HEK293T (cell line): ENCODE results near the gene POLE4.

Experiments
- BHLHE40 ChIP-seq: fragments of 450-650 bp; IDR thresholded peaks from 2 replicates; pipeline ENCODE4 v1.6.1; 2016; ENCODE audit warnings: mild to moderate bottlenecking, moderate library complexity, borderline replicate concordance
- ELF4 ChIP-seq: fragments of 450-650 bp; IDR thresholded peaks from 2 replicates; pipeline ENCODE4 v1.6.1; 2017; ENCODE audit warnings: antibody characterized with exemption
- FOXA1 ChIP-seq: fragments of 450-650 bp; IDR thresholded peaks from 2 replicates; pipeline ENCODE4 v1.6.1; 2016; ENCODE audit warnings: mild to moderate bottlenecking
- HDGF ChIP-seq: fragments of 450-650 bp; IDR thresholded peaks from 2 replicates; pipeline ENCODE4 v1.6.1; 2017; ENCODE audit warnings: antibody characterized with exemption, borderline replicate concordance
- L3MBTL2 ChIP-seq: fragments of 450-650 bp; conservative IDR thresholded peaks from 2 replicates; pipeline ENCODE4 v1.6.1; 2016; ENCODE audit warnings: mild to moderate bottlenecking
- LEF1 ChIP-seq: fragments of 450-650 bp; IDR thresholded peaks from 2 replicates; pipeline ENCODE4 v1.6.1; 2017; ENCODE audit warnings: mild to moderate bottlenecking, borderline replicate concordance
- NFRKB ChIP-seq: fragments of 450-650 bp; IDR thresholded peaks from 2 replicates; pipeline ENCODE4 v1.6.1; 2016; ENCODE audit warnings: mild to moderate bottlenecking, moderate library complexity
- SP1 ChIP-seq: fragments of 450-650 bp; IDR thresholded peaks from 2 replicates; pipeline ENCODE4 v1.6.1; 2017
- SUZ12 ChIP-seq: fragments of 450-650 bp; IDR thresholded peaks from 2 replicates; pipeline ENCODE4 v1.6.1; 2016; ENCODE audit warnings: mild to moderate bottlenecking
- ZNF384 ChIP-seq: fragments of 450-650 bp; IDR thresholded peaks from 2 replicates; pipeline ENCODE4 v1.6.1; 2016
- TF ChIP-seq, protein P1 (sequence below): fragments of 450-650 bp; IDR thresholded peaks from 2 replicates; pipeline ENCODE4 v1.6.1; 2016

GRCh38 chr2:74954500-74954874 lies 4.0 kb upstream of the POLE4 start:
- TF ChIP-seq, protein P1, sequence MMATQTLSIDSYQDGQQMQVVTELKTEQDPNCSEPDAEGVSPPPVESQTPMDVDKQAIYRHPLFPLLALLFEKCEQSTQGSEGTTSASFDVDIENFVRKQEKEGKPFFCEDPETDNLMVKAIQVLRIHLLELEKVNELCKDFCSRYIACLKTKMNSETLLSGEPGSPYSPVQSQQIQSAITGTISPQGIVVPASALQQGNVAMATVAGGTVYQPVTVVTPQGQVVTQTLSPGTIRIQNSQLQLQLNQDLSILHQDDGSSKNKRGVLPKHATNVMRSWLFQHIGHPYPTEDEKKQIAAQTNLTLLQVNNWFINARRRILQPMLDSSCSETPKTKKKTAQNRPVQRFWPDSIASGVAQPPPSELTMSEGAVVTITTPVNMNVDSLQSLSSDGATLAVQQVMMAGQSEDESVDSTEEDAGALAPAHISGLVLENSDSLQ: no peak
- no peak for TF ChIP-seq BHLHE40
- TF ChIP-seq NFRKB: no peak
- no peak for TF ChIP-seq SP1
- TF ChIP-seq HDGF: no peak
- no peak for TF ChIP-seq LEF1
- TF ChIP-seq ELF4: no peak
- no peak for TF ChIP-seq FOXA1
- no peak for TF ChIP-seq SUZ12
- no peak for TF ChIP-seq L3MBTL2
- TF ChIP-seq ZNF384: no peak
